Omental fat pad (tissue), 4 donors: ENCODE results near the gene HRAS. TPM values are rescaled to one million over a fixed set of nuclear protein-coding genes. Genes with fewer than 3 reads are reported as not detected.

Source experiments
- ATAC-seq: fragments of 150-250 bp; one replicate; pipeline ENCODE4 v1.9.1; 2016; ENCODE audit warnings: mild to moderate bottlenecking, moderate library complexity; ENCODE audit not compliant: low FRiP score
- DNase-seq: peaks from one replicate; pipeline ENCODE4 v3.0.0-alpha.2; 2019; ENCODE audit warnings: low spot score
- CTCF ChIP-seq, 3 donors: fragments of 450-650 bp; IDR thresholded peaks; one replicate each; pipeline ENCODE4 v1.5.1; 2016 to 2017; ENCODE audit warnings: antibody characterized with exemption in 3 of 3, mild to moderate bottlenecking in 3 of 3, moderate library complexity in 2 of 3
- total RNA-seq, 4 donors: library from RNA; depleted of rRNA; stranded (reverse); fragments of >200 nt; gene quantifications; one replicate each; pipeline ENCODE4 v1.1.0, GENCODE V29; 2016

Gene HRAS
- total RNA-seq, 4 donors from 2014 or later = 30.1 to 44.9 (median 35.0) TPM

GRCh38 chr11:551131-551530 is 15.8 kb upstream of the HRAS start:
- DNase-seq = no peak
- no peak for ATAC-seq
- TF ChIP-seq CTCF (IDR thresholded peaks at IDR 0.05) = no peak

GRCh38 chr11:550746-551085 is 15.3 kb upstream of the HRAS start:
- DNase-seq = no peak
- ATAC-seq = no peak
- TF ChIP-seq CTCF (IDR thresholded peaks at IDR 0.05) = no peak

GRCh38 chr11:550021-550745 is 14.8 kb upstream of the HRAS start:
- no peak for DNase-seq
- ATAC-seq = no peak
- no peak for TF ChIP-seq CTCF (IDR thresholded peaks at IDR 0.05)

GRCh38 chr11:548700-549603 is 13.6 kb upstream of the HRAS start:
- ATAC-seq = no peak
- no peak for DNase-seq
- no peak for TF ChIP-seq CTCF (IDR thresholded peaks at IDR 0.05)

GRCh38 chr11:545171-545570 is 9.8 kb upstream of the HRAS start:
- no peak for TF ChIP-seq CTCF (IDR thresholded peaks at IDR 0.05)
- ATAC-seq (no peak), DNase-seq (no peak)

- ATAC-seq (no peak), DNase-seq (no peak)
- no peak for TF ChIP-seq CTCF (IDR thresholded peaks at IDR 0.05)
Measured at GRCh38 chr11:544817-545166, 9.4 kb upstream of the HRAS start.
